Immature natural killer cell (primary cell): Measurements from ENCODE around the gene ARHGEF28. TPM values are rescaled to one million over a fixed set of nuclear protein-coding genes. Genes with fewer than 3 reads are reported as not detected.

Source experiments
- DNase-seq, 3 donors: peaks; one replicate each; pipeline ENCODE4 v3.0.0; 2022; ENCODE audit warnings: mixed read lengths in 1 of 3
- H3K27ac Mint-ChIP-seq, 6 donors: one replicate each; pipeline ENCODE4 v1.8.0; 2020; ENCODE audit warnings: mixed read lengths in 6 of 6, mild to moderate bottlenecking in 5 of 6, inconsistent platforms in 4 of 6, moderate library complexity in 3 of 6
- H3K27me3 Mint-ChIP-seq, 3 donors: one replicate each; pipeline ENCODE4 v1.8.0; 2020 to 2021; ENCODE audit warnings: low read depth in 3 of 3, mild to moderate bottlenecking in 3 of 3, mixed read lengths in 3 of 3, moderate library complexity in 3 of 3, inconsistent platforms in 1 of 3
- H3K36me3 Mint-ChIP-seq, 3 donors: one replicate each; pipeline ENCODE4 v1.8.0; 2020; ENCODE audit warnings: mixed read lengths in 3 of 3, inconsistent platforms in 2 of 3, mild to moderate bottlenecking in 2 of 3
- H3K4me1 Mint-ChIP-seq, 2 donors: one replicate each; pipeline ENCODE4 v1.8.0; 2020; ENCODE audit warnings: inconsistent platforms in 2 of 2, mild to moderate bottlenecking in 2 of 2, mixed read lengths in 2 of 2, moderate library complexity in 1 of 2
- H3K4me3 Mint-ChIP-seq, 5 donors: one replicate each; pipeline ENCODE4 v1.8.0; 2020; ENCODE audit warnings: mild to moderate bottlenecking in 5 of 5, mixed read lengths in 5 of 5, inconsistent platforms in 3 of 5, moderate library complexity in 3 of 5
- H3K9me3 Mint-ChIP-seq, 6 donors: one replicate each; pipeline ENCODE4 v1.8.0; 2020; ENCODE audit warnings: mild to moderate bottlenecking in 6 of 6, mixed read lengths in 6 of 6, inconsistent platforms in 4 of 6, moderate library complexity in 3 of 6
- polyA plus RNA-seq, 3 donors: library from polyadenylated mRNA; unstranded; fragments of 300-500 nt; fragmentation: Illumina TruSeq; gene quantifications; one replicate each; pipeline ENCODE4 v1.2.3, GENCODE V29; 2021

The ARHGEF28 gene
- polyA plus RNA-seq, 3 donors from 2014 or later = 0.66 to 0.85 TPM; not detected in 1

- Mint-ChIP-seq H3K27me3 (peaks cover 0 to 8% (median 3%) of the 10 kb centered on the region in 3 donors), H3K4me1 (peaks cover 11 to 13% of the 10 kb centered on the region in 2 donors), H3K27ac (no peak overlapping the region), H3K4me3 (no peak overlapping the region), H3K36me3 (peaks cover 0 to 3% (median 0%) of the 10 kb centered on the region in 3 donors), H3K9me3 (peaks cover 0 to 6% (median 0%) of the 10 kb centered on the region in 6 donors)
- no peak for DNase-seq
These were observed 19.7 kb upstream of the ARHGEF28 start for GRCh38 chr5:73606206-73606753.

DNA sequence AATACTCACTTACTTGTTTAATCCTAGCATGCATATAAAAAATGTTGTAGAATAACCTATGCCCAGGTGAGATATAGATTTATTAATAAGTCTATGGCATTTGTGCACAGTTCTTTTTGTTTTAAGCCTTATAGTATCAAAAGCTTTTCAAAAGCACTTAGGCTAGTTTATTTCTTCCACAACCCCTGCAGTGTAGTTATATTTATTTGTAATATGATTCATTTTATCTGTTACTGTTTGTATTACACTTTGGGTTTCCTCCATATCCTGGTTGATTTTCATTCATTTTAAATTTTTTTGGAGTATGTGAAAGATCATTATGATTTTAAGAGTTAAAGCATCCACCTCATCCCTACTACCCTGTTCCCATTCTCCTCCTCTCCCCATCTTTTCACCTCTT, 18.8 kb upstream of the ARHGEF28 start:
- no peak for DNase-seq
- Mint-ChIP-seq H3K27ac (peak overlapping the region in 1 of 6 donors; percentile 15), H3K36me3 (no peaks in the 10 kb centered on the region), H3K9me3 (no peaks in the 10 kb centered on the region), H3K4me3 (no peak overlapping the region), H3K4me1 (peaks cover 11 to 13% of the 10 kb centered on the region in 2 donors), H3K27me3 (peaks cover 0 to 8% (median 3%) of the 10 kb centered on the region in 3 donors)

- Mint-ChIP-seq H3K4me1 (no peaks in the 10 kb centered on the region), H3K27ac (no peak overlapping the region), H3K9me3 (no peaks in the 10 kb centered on the region), H3K27me3 (peaks cover 2 to 7% (median 3%) of the 10 kb centered on the region in 3 donors), H3K4me3 (no peak overlapping the region), H3K36me3 (no peaks in the 10 kb centered on the region)
- DNase-seq = no peak
These were observed 13.2 kb upstream of the ARHGEF28 start for GRCh38 chr5:73612799-73613198.

GRCh38 chr5:73615085-73615484, 10.9 kb upstream of the ARHGEF28 start:
- no peaks in the 10 kb centered on the region for H3K4me1 Mint-ChIP-seq

GRCh38 chr5:73615947-73616346, 10.0 kb upstream of the ARHGEF28 start:
- DNase-seq = no peak
- H3K27ac Mint-ChIP-seq = no peak overlapping the region
- peaks cover 2 to 6% (median 4%) of the 10 kb centered on the region in 3 donors for H3K27me3 Mint-ChIP-seq
- H3K4me3 Mint-ChIP-seq = no peak overlapping the region
- H3K36me3 Mint-ChIP-seq = no peaks in the 10 kb centered on the region
- H3K4me1 Mint-ChIP-seq = no peaks in the 10 kb centered on the region
- H3K9me3 Mint-ChIP-seq = no peaks in the 10 kb centered on the region

More at GRCh38 chr5:73615085-73615484, 10.9 kb upstream of the ARHGEF28 start:
- Mint-ChIP-seq H3K27ac (no peak overlapping the region), H3K9me3 (no peaks in the 10 kb centered on the region), H3K27me3 (peaks cover 4 to 6% (median 6%) of the 10 kb centered on the region in 3 donors), H3K36me3 (no peaks in the 10 kb centered on the region), H3K4me3 (no peak overlapping the region)
- no peak for DNase-seq

GRCh38 chr5:73617510-73618279, 8.3 kb upstream of the ARHGEF28 start:
- Mint-ChIP-seq H3K27ac (no peak overlapping the region), H3K36me3 (no peaks in the 10 kb centered on the region), H3K9me3 (no peaks in the 10 kb centered on the region), H3K27me3 (peaks cover 0 to 6% (median 6%) of the 10 kb centered on the region in 3 donors), H3K4me3 (no peak overlapping the region), H3K4me1 (no peaks in the 10 kb centered on the region)
- no peak for DNase-seq

DNA sequence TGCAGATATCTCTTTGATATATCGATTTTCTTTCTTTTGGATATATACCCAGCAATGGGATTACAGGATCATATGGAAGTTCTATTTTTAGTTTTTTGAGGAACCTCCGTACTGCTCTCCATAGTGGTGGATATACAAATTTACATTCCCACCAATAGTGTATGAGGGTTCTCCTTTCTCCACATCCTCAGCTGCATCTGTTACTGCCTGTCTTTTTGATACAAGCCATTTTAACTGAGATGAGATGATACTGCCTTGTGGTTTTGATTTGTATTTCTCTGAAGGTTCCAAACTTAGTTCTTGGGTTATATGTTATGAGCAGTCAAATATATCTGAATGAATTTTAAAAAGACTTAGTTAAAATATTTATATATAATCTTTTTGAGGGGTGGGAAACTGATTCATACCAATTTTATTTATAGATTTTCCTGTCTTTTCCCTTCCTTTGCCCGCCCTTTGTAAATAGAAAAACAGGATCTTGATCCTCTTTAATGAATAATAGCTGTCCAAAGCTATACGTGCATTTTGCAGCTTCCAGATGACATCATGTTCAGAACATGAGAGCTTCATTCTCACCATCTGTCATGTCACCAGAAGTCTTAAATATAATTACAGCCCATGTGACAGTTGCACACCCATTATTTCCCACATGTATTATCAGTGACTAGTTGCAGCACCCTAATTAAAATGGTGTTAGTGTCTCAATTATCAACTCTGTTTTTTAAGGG, 6.2 kb upstream of the ARHGEF28 start:
- H3K36me3 Mint-ChIP-seq = no peaks in the 10 kb centered on the region
- H3K27ac Mint-ChIP-seq = no peak overlapping the region
- no peak for DNase-seq
- H3K27me3 Mint-ChIP-seq = peaks cover 0 to 7% (median 5%) of the 10 kb centered on the region in 3 donors
- H3K4me3 Mint-ChIP-seq = no peak overlapping the region
- H3K9me3 Mint-ChIP-seq = no peaks in the 10 kb centered on the region
- H3K4me1 Mint-ChIP-seq = no peaks in the 10 kb centered on the region

GRCh38 chr5:73620334-73620687, 5.7 kb upstream of the ARHGEF28 start:
- Mint-ChIP-seq H3K4me1 (peaks cover 2 to 3% of the 10 kb centered on the region in 2 donors), H3K36me3 (no peaks in the 10 kb centered on the region), H3K4me3 (no peak overlapping the region), H3K9me3 (no peaks in the 10 kb centered on the region), H3K27me3 (peaks cover 0 to 7% (median 6%) of the 10 kb centered on the region in 3 donors), H3K27ac (no peak overlapping the region)
- DNase-seq = no peak

DNA sequence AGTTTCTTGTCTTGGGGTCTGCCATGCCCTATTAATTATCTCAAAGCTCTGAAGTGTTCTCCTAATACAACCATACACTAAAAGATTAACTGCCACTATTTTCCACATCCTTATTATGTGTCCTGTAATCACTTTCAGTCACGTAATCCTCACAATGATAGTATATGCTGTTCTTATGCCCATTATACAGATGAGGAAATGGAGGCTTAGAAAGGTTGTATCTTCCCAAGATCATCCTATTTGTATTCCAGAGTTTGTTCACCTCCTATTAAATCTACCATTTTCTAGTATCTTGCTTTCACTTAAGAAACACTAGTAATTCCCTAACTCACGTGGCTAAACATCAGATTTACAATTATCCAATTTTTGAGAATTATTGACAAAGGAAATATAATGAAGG, 2.9 kb upstream of the ARHGEF28 start:
- no peaks in the 10 kb centered on the region for H3K36me3 Mint-ChIP-seq
- H3K4me3 Mint-ChIP-seq = no peak overlapping the region
- peaks cover 0 to 7% (median 6%) of the 10 kb centered on the region in 3 donors for H3K27me3 Mint-ChIP-seq
- no peak overlapping the region for H3K27ac Mint-ChIP-seq
- no peaks in the 10 kb centered on the region for H3K9me3 Mint-ChIP-seq
- DNase-seq = no peak
- peaks cover 3 to 16% of the 10 kb centered on the region in 2 donors for H3K4me1 Mint-ChIP-seq

DNA sequence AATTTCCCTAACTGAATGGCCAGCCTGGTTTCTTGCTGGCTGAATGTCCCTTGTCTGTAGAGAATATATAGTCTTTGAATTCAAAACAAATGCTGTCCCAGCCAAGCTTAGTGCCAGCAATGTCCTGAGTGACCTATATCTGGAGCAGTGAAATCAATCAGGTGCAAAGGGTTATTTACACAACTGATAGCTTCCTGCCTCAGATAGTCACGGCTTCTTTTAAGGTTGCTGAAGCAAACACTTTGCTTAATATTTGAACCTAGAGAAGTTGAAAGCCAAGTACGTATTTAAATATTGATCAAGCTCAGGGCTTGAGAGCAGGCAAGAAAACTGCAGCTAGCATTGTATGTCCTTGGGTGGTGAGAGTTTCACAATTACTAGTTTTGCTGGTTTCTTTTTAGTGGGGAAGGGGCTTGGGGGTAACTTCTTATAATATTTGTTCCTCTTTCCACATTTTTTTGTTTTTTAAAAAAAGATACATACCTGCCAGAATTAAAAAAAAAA, 2.0 kb upstream of the ARHGEF28 start:
- H3K4me1 Mint-ChIP-seq = peaks cover 3 to 16% of the 10 kb centered on the region in 2 donors
- H3K27me3 Mint-ChIP-seq = peaks cover 0 to 6% (median 6%) of the 10 kb centered on the region in 3 donors
- H3K4me3 Mint-ChIP-seq = peak overlapping the region in 2 of 5 donors; percentile 20 to 36
- no peaks in the 10 kb centered on the region for H3K36me3 Mint-ChIP-seq
- H3K27ac Mint-ChIP-seq = no peak overlapping the region
- DNase-seq = no peak
- no peaks in the 10 kb centered on the region for H3K9me3 Mint-ChIP-seq

DNA sequence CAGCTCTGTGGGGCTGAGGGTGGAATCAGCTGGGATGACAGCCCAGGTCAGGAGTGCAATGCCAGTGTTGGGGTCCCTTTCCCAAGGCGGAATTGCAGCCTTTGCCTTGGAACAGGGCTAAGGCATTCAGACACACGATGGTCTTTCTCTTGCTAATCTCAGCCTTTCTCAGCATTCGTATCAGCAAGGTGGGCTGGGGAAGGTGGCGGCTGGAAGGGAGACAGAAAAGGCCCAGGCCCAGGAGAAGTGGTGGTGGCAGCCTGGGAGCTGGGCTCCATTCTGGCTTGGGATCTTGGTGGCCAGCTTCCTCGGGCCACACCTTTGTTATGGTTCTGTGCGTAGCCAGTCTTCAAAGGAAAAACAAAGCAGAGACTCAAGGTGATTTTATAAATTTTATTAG, 1.1 kb upstream of the ARHGEF28 start:
- Mint-ChIP-seq H3K4me3 (peak overlapping the region in 4 of 5 donors; percentile 38 to 91 (median 86)), H3K4me1 (peaks cover 3 to 16% of the 10 kb centered on the region in 2 donors), H3K9me3 (no peaks in the 10 kb centered on the region), H3K36me3 (no peaks in the 10 kb centered on the region), H3K27ac (no peak overlapping the region), H3K27me3 (peaks cover 0 to 6% (median 5%) of the 10 kb centered on the region in 3 donors)
- DNase-seq = no peak

- Mint-ChIP-seq H3K27me3 (peaks cover 0 to 5% (median 5%) of the 10 kb centered on the region in 3 donors), H3K4me1 (peaks cover 3 to 16% of the 10 kb centered on the region in 2 donors), H3K27ac (peak overlapping the region in 3 of 6 donors; percentile 56 to 82 (median 66)), H3K9me3 (no peaks in the 10 kb centered on the region), H3K4me3 (peak overlapping the region; percentile 83 to 91 (median 86)), H3K36me3 (no peaks in the 10 kb centered on the region)
- DNase-seq = no peak
These were observed 538 bp upstream of the ARHGEF28 start for GRCh38 chr5:73625372-73625943.

- peaks cover 3 to 16% of the 10 kb centered on the region in 2 donors for H3K4me1 Mint-ChIP-seq
- no peaks in the 10 kb centered on the region for H3K36me3 Mint-ChIP-seq
- no peak for DNase-seq
- H3K4me3 Mint-ChIP-seq = peak overlapping the region; percentile 69 to 79 (median 74)
- peak overlapping the region in 1 of 6 donors; percentile 37 for H3K27ac Mint-ChIP-seq
- H3K9me3 Mint-ChIP-seq = no peaks in the 10 kb centered on the region
- peaks cover 0 to 5% (median 5%) of the 10 kb centered on the region in 3 donors for H3K27me3 Mint-ChIP-seq
These were observed 868 bp downstream of the ARHGEF28 start for GRCh38 chr5:73626814-73627313.
